HPDE6-E6E7 (cell line): Measurements from ENCODE around the gene ZNF566.
A peak's percentile ranks its signal among the peaks of the same experiment; 100 is the strongest.
"Not testable (repeated sequence)": the region's sequence is repeated elsewhere in the genome, so short reads cannot be mapped to it uniquely, and the experiment has no call there.

Experiments used
- DNase-seq: peaks from one replicate; pipeline ENCODE4 v3.0.0; 2011; ENCODE audit warnings: missing footprints; ENCODE audit errors: extremely low spot score

ZNF566 gene

DNA sequence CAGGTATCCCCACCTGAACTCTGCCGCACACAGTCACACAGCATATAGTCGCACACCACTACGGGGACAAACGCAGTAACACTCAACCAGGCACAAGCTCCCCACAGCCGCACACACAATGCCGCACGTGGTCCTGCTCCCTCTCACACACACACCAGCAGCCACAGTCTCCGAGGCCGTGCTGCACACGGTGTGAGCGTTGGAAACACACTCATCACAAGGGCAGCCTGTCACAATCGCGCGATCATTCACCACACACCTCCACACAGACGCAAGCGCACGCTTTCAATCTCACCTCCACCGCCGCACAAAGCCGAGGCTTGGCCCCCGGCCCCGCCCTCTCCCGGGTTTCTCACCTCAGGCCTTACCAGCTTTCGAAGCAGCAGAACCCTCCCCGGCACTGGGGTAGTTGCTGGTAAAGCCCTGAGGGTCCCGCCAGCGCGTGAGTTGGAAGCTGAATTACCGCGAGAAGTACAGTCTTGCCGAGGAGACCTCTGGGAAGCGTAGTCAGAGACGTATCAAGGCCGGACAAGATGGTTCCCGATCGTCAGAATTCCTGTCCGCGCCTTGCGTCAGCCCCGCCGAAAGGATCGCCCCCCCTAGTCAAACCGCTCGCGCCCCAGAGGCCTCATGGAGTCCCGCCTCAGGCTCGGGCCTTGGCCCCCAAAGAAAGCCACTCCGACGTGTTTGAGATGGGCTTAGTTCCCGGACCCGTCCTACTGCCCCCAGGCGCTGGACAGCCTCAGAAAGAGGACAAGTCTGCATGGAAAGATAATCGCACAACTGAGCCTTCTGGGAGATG lies at the start of gene ZNF566:
Gene ZNF566 (minus strand): TSS at position 444 of the 802 bp plus-strand sequence. CDS start 13,004 bp downstream, outside the sequence.
- peak; percentile 98 for DNase-seq

DNA sequence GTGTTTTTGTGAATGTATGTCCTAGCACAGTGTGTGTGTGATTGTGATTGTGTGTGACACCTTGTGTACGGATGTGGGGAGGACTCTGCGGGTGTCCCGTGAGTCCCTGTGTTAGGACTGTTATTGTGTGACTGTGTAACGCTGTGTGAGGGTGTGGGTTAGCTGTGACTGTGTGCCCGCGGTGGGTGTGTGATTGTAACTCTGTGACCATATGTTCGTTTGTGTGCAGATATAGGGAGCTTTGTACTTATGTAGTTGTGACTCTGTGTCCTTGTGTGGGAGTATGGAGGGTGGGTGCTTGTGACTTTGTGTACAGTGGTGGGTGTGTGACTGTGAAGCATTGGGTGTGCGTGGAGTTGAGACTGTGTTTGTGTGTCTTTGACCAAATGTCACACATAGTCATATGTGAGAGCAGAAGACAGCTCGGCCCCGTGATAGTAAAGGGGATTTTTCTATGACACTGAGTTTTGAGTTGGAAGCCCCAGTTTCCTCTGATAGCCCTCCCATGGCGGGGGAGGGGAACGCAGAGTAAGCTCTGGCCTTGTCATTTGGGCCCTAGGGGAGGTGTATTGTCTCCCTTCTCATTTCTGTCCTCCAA lies 39.7 kb upstream of the ZNF566 start:
- DNase-seq = peak; percentile 12

GRCh38 chr19:36528194-36528920 lies 39.0 kb upstream of the ZNF566 start, which contains the start of gene ZNF260:
TSS of gene ZNF260 (minus strand) at chr19:36528271. CDS start at chr19:36515238, 13,033 bp downstream.
- DNase-seq = peak; percentile 83

GRCh38 chr19:36527873-36528193 lies 38.5 kb upstream of the ZNF566 start:
- no peak for DNase-seq

DNA sequence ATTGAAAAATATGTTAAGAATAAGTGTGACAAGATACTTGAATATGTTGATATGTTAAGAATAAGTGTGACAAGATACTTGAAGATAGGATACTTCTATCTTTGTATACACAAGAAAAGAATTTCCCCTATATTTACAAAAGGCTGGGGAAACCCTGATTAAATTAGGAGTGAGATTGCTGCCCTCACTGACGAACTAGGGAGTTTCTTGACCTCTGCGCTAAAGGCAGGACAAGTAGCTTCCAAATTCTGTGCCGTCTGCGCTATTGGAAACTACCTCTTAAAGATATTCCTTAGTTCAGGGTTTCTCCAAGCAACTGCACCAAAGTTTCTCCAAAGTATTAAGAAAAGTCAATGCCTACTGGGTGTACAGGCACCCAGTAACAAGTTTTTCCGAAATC lies 38.0 kb upstream of the ZNF566 start:
- no peak for DNase-seq

DNA sequence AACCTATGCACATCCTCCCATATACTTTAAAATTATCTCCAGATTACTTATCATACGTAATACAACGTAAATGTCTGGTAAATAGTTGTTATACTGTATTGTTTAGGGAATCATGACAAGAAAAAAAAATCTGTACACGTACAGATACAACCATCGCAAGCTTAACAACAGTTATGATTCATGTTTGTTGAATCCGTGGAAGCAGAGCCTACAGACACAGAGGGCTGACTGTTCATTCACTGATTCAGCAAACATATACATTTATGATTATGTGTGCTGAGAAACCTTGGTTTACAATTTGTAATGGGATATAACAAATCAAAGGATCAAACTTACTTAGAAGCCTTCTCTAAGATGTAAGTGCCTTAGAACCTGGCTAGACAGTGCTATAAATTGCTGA lies 37.2 kb upstream of the ZNF566 start:
- DNase-seq = no peak

GRCh38 chr19:36524617-36525016 lies 35.3 kb upstream of the ZNF566 start:
- DNase-seq = no peak

- no peak for DNase-seq
Observed at GRCh38 chr19:36514012-36514612, 24.8 kb upstream of the ZNF566 start.

- DNase-seq = no peak
Observed at GRCh38 chr19:36508325-36508724, 19.0 kb upstream of the ZNF566 start.

DNA sequence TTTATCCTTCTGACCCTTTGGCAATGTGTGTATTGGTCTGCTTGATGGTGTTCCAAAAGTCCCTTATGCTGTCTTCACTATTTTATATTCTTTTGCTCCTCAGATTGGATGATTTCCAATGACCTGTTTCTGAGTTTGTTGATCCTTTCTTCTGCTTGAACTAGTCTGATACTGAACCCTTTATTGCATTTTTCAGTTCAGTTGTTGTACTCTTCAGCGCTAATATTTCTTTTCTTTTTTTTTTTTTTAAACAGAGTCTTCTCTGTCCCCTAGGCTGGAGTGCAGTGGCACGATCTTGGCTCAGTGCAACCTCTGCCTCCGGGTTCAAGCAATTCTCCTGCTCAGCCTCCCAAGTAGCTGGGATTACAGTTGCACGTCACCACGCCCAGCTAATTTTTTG lies 12.6 kb upstream of the ZNF566 start:
- no peak for DNase-seq

GRCh38 chr19:36497001-36497400 lies 7.6 kb upstream of the ZNF566 start:
- no peak for DNase-seq

DNA sequence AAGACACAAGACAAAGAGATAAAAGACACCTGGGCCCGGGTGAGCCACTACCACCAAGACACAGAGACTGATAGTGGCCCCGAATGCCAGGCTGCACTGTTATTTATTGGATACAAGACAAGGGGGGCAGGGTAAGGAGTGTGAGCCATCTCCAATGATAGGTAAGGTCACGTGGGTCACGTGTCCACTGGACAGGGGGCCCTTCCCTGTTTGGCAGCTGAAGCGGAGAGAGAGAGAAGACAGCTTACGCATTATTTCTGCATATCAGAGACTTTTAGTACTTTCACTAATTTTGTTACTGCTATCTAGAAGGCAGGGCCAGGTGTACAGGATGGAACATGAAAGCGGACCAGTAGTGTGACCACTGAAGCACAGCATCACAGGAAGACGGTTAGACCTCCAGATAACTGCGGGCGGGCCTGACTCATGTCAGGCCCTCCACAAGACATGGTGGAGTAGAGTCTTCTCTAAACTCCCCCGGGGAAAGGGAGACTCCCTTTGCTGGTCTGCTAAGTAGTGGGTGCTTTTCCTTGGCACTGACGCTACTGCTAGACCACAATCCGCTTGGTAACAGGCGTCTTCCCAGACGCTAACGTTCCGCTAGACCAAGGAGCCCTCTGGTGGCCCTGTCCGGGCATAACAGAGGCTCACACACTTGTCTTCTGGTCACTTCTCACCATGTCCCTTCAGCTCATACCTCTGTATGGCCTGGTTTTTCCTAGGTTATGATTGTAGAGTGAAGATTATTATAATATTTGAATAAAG lies 3.5 kb upstream of the ZNF566 start:
- DNase-seq = not testable (repeated sequence)

GRCh38 chr19:36490846-36491245 lies 1.5 kb upstream of the ZNF566 start:
- DNase-seq = not testable (repeated sequence)

- DNase-seq = peak; percentile 84
Observed at GRCh38 chr19:36489920-36490415, 607 bp upstream of the ZNF566 start.

- DNase-seq = peak; percentile 4
Observed at GRCh38 chr19:36488846-36489117, 579 bp downstream of the ZNF566 start.

DNA sequence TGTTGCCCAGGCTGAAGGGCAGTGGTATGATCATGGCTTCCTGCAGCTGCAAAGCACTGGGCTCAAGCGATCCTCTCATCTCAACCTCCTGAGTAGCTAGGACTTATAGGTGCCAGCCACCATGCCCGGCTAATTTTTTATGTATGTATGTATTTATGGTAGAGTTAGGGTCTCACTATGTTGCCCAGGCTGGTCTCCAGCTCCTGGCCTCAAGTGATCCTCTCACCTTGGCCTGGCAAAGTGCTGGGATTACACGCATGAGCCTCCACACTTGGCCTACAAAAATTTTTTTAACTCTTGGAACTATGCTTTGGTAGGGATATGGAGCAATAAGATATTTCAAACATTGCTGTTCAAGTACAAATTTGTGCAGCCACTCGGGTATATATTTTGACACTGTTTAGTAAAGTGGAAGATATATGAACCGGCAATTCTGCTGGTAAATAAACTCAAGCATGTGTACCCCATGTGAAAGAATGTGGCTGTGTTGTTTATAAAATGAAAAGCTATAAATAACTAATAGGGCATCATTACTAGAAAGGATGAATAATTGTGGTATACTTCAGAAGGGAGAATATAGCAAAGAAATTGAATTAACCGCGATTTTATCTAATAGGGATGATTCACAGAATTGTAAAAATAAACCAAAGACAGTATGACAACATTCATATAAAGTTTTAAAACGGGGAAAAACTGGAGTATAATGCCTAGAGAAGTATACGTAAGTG lies 1.1 kb downstream of the ZNF566 start:
- DNase-seq = no peak

DNA sequence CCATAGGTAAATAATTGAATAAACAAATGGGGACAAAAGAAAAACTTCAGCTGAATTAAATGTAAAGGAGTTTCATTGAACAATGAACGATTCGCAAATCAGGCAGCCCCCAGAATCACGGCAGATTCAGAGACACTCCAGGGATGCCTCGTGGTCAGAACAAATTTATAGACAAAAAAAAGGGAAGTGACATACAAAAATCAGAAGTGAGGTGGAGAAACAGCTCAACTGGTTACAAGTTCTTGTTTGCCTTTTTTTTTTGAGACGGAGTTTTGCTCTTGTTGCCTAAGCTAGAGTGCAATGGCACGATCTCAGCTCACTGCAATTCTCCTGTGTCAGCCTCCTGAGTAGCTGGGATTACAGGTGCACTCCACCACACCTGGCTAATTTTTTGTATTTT lies 5.7 kb downstream of the ZNF566 start:
- no peak for DNase-seq

GRCh38 chr19:36482876-36483275 lies 6.5 kb downstream of the ZNF566 start:
- no peak for DNase-seq

DNA sequence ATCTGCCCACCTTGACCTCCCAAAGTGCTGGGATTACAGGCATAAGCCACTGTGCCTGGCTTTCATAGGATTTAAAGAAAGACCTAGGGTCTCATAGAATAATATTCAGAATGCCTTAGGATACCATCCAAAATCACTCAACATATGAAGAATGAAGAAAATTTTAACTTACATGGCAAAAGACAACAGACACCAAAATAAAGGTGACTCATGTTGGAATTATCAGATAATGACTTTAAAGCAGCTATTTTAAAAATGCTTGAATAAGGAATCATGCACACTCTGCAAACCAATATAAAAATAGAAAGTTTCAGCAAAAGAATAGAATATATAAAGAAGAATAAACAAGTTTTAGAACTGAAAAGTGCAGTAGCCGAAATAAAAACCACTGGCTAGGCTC lies 29.3 kb downstream of the ZNF566 start:
- no peak for DNase-seq

DNA sequence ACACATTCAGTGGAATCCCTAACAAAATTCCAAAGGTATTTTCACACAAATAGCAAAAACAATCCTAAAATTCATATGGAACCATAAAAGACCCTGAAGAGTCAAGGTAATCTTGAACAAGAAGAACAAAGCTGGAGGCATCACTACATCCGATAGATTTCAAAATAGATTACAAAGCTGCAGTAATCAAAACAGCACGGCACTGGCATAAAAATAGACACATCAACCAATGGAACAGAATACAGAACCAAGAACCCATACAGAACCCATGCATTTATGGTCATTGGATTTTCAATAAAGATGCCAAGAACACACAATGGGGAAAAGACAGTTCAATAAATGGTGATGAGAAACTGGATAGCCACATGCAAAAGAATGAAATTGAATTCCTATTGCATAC lies 32.5 kb downstream of the ZNF566 start:
- DNase-seq = no peak
